T-helper 9 cell (primary cell): ENCODE data around the gene CALML4.
"Not testable (repeated sequence)": the region's sequence is repeated elsewhere in the genome, so short reads cannot be mapped to it uniquely, and the experiment has no call there.

Source experiments
- DNase-seq: peaks from one replicate; pipeline ENCODE4 v3.0.0-alpha.2; 2020

CALML4 gene

DNA sequence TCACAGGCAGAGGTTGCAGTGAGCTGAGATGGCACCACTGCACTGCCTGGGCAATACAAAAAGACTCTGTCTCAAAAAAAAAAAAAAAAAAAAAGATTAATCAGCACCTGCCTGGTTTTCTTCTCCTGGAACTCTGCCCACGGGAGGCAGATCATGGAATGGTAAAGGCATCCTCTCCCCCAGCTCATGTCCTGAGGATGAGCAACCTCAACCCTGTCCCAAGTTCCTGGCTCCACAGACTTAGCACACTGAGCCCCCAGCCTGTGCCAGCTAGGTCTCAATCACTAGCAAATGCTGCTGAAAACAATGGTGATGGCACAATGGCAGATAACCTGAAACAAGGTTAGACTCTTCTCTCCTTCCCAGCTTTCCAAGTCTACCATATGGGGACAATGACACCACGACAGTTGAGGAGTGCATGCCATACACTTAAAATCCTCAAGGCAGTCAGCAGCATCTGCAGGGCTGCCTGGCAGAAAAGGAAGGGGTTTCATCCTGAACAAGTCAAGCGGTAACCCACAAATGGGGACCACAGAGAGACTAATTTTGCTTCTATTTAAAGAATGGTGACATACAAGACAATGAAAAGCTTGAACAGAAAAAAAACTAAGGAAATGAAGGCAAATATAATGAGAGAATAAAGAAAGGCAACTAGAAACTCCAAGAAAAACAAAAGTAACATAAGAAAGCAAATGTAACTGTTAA is 19.6 kb upstream of the CALML4 start:
- DNase-seq = no peak

- no peak for DNase-seq
These were observed 19.0 kb upstream of the CALML4 start for GRCh38 chr15:68224108-68224507.

DNA sequence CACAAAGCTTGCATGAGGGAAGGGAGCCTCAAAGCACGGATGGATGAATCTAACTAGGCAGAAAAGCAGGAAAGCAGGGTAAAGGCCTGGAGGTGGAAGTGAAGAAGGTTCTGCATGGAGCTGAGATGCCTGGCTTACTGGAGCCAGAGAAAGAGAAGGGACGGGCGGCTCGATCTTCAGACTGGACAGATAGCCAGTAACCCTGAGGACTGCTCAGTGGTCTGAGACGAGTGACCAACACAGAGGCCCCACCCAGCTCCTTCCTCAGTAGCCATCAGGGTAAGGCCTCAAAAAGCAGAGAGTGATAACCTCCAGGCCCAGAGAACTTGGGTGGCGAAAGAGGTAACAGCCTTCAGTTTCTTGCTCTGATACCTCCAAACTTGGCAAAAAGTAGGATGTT is 18.0 kb upstream of the CALML4 start:
- no peak for DNase-seq

GRCh38 chr15:68222432-68222743 is 17.3 kb upstream of the CALML4 start:
- DNase-seq = not testable (repeated sequence)

DNA sequence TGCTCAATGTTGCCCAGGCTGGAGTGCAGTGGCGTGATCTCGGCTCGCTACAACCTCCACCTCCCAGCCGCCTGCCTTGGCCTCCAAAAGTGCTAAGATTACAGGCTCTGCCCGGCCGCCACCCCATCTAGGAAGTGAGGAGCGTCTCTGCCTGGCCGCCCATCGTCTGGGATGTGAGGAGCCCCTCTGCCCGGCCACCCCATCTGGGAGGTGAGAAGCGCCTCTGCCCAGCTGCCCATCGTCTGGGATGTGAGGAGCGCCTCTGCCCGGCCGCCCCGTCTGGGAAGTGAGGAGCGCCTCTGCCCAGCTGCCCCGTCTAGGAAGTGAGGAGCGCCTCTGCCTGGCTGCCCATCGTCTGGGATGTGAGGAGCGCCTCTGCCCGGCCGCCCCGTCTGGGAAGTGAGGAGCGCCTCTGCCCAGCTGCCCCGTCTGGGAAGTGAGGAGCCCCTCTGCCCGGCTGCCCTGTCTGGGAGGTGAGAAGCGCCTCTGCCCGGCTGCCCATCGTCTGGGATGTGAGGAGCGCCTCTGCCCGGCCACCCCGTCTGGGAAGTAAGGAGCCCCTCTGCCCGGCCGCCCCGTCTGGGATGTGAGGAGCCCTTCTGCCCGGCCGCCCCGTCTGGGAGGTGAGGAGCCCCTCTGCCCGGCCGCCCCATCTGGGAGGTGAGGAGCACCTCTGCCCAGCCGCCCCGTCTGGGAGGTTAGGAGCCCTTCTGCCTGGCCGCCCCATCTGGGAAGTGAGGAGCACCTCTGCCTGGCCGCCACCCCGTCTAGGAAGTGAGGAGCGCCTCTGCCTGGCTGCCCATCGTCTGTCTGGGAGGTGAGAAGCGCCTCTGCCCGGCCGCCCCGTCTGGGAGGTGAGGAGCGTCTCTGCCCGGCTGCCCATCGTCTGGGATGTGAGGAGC is 16.6 kb upstream of the CALML4 start:
- not testable (repeated sequence) for DNase-seq

- no peak for DNase-seq
These were observed 15.8 kb upstream of the CALML4 start for GRCh38 chr15:68220967-68221366.

- no peak for DNase-seq
These were observed 15.4 kb upstream of the CALML4 start for GRCh38 chr15:68220489-68220888.

- no peak for DNase-seq
These were observed 14.0 kb upstream of the CALML4 start for GRCh38 chr15:68218847-68219798.

- DNase-seq = no peak
These were observed 13.2 kb upstream of the CALML4 start for GRCh38 chr15:68218331-68218730.

DNA sequence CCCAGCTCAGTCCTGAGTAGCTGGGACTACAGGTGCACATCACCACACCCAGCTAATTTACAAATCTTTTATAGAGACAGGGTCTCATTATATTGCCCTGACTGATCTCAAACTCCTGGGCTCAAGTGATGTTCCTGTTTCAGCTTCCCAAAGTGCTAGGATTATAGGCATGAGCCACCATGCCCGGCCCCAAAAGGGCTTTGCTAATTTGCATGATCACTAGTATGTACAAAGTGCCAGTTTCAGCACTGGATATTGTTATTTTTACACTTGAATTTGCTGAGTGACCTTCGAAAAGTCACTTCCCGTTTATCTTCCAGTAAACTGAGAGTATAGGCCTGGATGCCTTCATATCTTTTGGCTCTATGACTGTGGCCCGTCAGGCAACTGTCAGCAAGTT is 12.2 kb upstream of the CALML4 start:
- DNase-seq = no peak

DNA sequence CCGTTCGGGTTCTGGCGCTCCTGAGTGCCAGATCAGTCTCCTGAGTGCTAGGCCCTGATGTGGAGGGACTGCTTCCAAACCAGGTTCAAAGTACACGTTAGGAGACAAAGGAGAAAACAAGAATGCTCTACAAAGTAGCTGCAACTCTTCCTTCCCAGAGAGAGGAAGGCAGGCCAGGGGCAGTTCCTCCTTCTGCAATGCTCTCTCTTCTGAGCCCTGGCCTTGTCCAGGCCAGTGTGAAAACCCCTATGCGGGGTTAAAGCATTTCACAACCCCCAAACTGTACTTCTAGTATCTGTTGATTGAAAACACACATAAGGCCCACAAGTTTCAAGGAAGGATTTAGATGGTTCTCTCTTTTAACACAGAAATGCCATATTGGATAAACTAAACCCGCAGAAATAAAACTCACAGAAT is 9.7 kb upstream of the CALML4 start:
- DNase-seq = no peak

DNA sequence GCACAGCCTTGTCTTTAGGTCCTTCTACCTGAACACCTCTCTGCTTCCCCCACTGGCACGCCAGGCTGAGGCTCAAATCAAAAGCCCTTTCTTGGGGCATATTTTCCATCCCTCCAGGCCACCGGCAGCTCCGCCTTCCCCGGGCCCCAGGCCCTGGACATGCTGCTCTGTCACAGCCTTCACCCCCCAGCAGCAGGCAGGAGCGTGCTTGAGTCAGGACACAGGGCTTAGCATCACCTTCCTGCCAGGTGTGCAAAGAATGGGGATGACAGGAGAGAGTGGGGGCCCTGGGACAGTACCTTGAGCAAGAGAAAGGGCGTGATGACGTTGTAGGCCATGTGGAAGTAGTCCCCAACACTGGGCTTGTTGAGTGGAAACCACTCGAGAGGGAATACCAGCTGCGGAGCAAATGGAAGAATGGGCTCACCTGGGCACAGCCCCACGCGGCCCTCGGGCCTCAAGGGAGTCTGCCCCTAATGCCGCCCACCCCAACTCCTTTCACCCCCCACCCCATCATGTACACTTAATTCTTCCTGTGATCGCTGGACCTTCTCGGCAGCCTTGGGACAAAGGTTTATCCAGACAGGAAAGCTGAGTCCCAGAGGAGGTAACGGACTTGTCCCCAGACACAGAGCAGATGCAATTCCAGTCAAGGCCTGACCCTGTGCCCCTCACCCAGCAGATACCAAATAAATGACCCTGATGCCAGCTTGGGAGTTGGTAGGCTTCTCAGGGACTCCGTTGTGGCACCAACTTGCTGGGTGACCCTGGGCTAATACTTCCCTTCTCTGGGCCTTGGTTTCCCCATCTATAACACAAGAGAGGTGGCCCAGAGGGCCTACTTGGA is 9.1 kb upstream of the CALML4 start:
- DNase-seq = no peak

- DNase-seq = not testable (repeated sequence)
These were observed 8.3 kb upstream of the CALML4 start for GRCh38 chr15:68213491-68213845.

- DNase-seq = no peak
These were observed 6.7 kb upstream of the CALML4 start for GRCh38 chr15:68211656-68212320.

DNA sequence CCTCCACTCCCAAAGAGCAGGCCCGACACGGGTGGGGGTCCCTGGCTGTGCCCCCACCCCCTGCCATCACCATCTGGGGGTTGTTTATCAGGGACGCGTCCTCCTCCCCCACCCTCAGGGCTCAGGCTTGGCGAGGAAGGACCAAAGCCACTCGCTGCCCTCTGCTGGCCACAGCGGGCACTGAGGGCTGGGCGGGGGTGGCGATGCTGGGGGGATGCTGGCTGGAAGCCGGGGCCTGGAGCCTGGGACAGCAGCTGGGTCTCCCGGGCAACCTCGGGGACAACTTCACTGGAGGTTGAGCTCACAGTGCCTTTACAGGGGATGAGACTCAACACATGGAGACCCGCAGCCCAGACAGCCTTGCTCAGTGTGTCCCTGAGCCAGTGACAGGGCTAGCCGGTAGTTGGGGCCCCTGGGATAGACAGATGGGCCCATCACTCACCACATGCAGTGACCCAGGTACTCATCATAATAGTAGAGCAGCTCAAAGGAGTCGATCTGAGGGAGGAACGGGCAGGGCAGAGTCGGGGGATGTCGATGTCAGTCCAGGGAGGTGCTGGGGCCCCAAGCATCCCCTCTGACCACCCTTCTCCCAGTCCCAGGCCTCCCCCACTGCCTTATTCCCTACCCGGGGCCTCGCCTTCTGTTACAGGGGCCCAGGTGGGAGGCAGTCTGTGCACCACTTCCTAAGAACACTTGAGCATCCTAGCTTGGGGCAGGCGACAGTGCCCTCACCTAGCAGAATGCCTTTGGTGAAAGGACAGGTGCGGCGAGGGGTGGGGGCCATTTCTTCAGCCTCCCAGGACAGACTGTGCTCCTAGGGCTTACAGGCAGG is 5.9 kb upstream of the CALML4 start:
- DNase-seq = peak; percentile 31

- no peak for DNase-seq
These were observed 5.3 kb upstream of the CALML4 start for GRCh38 chr15:68210409-68210756.

DNA sequence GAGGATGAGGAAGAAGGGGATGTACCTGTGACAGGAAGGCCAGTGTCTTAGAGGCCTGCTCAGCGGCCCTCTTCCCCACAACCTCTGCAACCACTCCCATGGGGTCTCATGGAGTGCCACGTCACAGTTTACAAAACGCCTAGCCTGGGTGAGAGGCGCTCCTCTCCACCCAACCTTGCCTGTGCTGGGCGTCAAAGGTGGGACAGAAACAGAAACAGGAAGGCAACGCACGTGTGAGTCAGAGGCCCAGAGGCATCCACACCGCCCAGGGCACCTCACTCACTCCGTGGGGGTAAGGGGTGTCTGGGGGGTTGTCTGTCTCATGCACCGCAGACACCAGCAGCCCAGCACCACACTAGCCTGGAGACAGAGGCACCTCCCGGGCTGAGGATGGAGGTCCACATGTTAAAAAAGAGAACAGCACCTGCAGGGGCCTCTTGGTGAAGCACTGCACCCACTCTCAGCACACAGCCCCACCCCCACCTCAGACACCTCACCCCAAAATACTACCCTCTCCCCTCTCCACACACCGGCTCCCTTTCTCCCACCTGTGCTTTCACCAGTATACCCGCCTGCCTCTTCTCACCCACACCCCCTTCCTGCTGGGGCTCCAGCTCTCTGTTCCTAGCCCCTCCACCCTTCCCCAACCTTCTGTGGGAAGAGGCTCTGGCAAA is 4.7 kb upstream of the CALML4 start:
- DNase-seq = no peak

DNA sequence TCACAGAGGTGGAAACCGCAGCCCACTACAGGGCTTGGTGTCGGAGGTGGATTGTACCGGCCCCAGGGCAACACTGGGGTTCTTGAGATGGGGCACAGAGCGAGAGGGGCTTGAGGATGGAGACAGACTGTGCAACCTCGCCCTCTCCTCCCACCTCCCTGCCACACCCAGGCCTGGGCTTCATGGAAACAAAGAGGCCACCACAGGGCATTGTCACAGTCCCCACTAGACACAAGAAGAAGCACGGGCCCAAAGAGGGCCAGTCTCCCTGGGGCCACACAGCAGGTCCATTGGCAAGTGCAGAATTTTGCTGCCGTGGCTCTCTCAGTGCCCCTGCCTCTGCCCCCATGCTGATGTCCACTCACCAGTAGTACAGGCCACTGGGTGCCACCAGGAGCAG is 4.1 kb upstream of the CALML4 start:
- no peak for DNase-seq

GRCh38 chr15:68208636-68209240 is 3.6 kb upstream of the CALML4 start:
- DNase-seq = no peak

DNA sequence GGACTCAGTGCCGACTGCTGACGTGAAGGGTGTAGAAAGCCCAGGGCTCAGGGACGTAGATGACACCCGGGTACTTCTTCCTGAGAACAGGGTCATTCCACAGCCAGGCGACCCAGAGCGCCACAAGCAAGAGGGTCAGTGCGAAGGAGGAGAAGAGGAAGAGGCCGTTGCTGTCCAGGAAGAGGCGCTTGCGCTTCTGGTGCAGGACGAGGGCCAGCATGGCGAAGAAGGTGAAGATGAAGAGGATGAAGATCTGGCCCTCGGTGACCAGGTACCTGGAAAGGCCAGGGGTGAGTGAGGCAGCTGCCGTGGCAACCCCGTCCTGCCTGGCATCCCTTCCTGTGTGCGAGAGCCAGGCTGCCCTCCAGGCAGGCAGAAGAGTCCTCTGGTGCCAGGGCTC is 3.0 kb upstream of the CALML4 start:
- no peak for DNase-seq
